ENCODE measurements around the gene PTPRN2. TPM values are rescaled to one million over a fixed set of nuclear protein-coding genes. Genes with fewer than 3 reads are reported as not detected.

PTPRN2 gene
- total and polyA plus RNA-seq, 2 of the 8 experiments (the other 6 are each of a cell fraction or from before 2014, with no cell fraction given) = 2.6 to 4.5 TPM

- TF ChIP-seq CTBP2 (IDR thresholded peaks at IDR 0.05; ENCODE audit: borderline replicate concordance, insufficient read depth, insufficient read length, low read length) (no peak), SAP30 (IDR thresholded peaks at IDR 0.05; ENCODE audit: insufficient read depth, insufficient replicate concordance, low read length) (no peak)
Observed at GRCh38 chr7:158562517-158562916, 25.1 kb downstream of the PTPRN2 start (continued).

Measured in H1 (cell line).